Measurements from ENCODE around the gene COL27A1. TPM values are rescaled to one million over a fixed set of nuclear protein-coding genes. Genes with fewer than 3 reads are reported as not detected.

COL27A1 gene
- total RNA-seq, 1 donor from 2014 or later = 8.5 TPM

DNA sequence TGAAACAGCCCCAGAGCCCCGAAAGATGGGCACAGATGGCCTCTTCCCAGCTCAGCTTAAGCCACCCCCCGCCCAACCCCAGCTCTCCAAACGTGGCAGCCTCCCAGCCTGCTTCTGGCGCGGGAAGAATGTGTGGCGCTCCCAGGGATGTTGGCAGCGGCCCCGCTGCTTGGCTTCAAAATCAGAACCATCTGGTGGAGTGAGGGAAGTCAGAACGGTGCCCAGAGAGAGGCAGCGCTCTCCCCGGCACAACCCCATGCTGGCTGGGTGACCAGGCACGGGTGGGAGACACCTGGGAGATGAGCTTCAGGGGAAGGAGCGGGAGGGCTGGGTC is 94.9 kb downstream of the COL27A1 start:
- no peak for DNase-seq (ENCODE audit: low read depth)
- no peak overlapping the region for H3K4me3 ChIP-seq (ENCODE audit: low read depth, low read length)
- TF ChIP-seq, protein P1, sequence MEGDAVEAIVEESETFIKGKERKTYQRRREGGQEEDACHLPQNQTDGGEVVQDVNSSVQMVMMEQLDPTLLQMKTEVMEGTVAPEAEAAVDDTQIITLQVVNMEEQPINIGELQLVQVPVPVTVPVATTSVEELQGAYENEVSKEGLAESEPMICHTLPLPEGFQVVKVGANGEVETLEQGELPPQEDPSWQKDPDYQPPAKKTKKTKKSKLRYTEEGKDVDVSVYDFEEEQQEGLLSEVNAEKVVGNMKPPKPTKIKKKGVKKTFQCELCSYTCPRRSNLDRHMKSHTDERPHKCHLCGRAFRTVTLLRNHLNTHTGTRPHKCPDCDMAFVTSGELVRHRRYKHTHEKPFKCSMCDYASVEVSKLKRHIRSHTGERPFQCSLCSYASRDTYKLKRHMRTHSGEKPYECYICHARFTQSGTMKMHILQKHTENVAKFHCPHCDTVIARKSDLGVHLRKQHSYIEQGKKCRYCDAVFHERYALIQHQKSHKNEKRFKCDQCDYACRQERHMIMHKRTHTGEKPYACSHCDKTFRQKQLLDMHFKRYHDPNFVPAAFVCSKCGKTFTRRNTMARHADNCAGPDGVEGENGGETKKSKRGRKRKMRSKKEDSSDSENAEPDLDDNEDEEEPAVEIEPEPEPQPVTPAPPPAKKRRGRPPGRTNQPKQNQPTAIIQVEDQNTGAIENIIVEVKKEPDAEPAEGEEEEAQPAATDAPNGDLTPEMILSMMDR (conservative IDR thresholded peaks at IDR 0.05; ENCODE audit: low read depth, low read length) = no peak

DNA sequence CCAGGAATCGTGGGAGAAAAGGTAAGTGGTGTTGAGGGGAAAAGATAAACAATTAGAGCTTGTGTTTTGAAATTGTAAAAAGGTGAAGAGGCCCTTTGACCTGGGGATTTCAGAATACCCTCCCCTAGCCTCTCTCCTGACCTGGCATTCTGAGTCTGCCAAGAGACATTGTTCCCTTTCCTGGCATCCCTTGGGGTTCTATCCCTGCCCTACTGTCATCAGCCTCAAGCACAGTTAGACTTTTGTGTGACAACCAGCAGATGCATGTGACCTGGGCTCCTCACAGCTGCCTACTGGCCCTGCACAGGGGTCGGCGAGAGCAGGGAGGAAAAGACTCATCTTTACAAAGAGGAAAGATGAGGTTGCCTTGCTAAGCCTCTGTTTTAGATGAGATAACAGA is 95.3 kb downstream of the COL27A1 start:
- DNase-seq (ENCODE audit: low read depth) = no peak
- TF ChIP-seq, protein P1 (conservative IDR thresholded peaks at IDR 0.05; ENCODE audit: low read depth, low read length) = no peak
- no peak overlapping the region for H3K4me3 ChIP-seq (ENCODE audit: low read depth, low read length)

DNA sequence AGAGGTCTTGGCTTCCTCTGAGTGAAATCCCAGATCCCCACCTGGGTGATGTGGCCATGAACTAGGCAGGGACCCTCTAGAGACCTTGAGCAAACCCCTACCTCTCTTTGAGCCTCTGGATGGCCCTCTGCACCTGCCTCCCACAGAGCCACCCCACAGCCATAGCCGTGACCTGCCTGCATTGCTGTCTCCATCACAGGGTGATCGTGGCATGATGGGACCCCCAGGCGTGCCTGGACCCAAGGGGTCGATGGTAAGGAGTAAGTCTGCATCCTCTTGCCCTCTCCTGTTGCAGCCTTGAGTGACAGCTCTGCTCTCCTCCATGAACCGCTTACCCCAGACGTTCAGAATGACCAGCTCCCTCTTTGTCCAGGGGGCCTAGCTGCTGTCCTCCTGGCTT is 97.1 kb downstream of the COL27A1 start:
- no peak overlapping the region for H3K4me3 ChIP-seq (ENCODE audit: low read depth, low read length)
- TF ChIP-seq, protein P1 (conservative IDR thresholded peaks at IDR 0.05; ENCODE audit: low read depth, low read length) = no peak
- DNase-seq (ENCODE audit: low read depth) = no peak

DNA sequence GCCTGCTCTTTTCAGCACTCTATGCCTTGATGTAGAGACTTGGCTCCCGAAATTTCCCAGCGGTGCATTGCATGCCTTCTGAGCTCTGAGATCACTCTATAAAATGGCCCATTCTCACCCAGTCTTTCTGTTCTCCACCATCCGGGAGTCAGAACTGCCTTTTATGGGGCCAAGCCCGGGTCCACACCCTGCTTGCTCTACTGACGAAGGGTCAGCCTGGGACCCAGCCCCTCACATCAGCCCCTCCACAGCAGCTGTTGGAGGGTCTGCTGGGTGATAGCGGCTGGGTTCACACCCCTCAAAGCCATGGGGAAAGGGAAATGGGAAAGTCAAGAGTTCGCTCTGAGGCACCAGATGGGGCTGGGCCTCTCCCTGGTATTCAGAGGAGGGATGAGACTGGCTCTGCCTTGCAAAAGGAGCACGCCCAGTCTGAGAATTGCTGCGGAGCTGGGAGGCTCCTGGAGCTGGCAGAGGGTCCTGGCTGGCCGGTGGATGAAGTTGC is 101.5 kb downstream of the COL27A1 start:
- TF ChIP-seq, protein P1 (conservative IDR thresholded peaks at IDR 0.05; ENCODE audit: low read depth, low read length) = no peak
- DNase-seq (ENCODE audit: low read depth) = no peak
- H3K4me3 ChIP-seq (ENCODE audit: low read depth, low read length) = no peak overlapping the region

DNA sequence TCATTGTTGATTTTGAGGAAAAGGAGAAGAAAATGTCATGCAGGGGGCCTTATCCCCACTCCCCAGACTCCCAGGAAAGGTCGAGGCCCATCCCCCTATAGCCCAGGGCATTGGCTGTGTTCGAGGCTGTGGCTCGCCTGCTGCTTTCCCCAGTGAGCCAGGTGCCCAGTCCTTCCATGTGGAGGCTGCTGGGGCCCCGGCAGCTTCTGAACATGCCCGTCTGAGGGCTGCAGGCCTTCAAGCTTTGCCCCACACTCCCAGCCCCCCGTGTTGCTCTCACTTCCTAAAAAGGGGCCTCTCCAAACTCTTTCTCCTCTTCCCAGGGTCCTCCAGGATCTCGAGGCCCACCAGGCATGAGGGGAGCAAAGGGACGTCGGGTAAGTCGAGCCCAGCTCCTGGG is 102.9 kb downstream of the COL27A1 start:
- no peak for DNase-seq (ENCODE audit: low read depth)
- H3K4me3 ChIP-seq (ENCODE audit: low read depth, low read length) = no peak overlapping the region
- TF ChIP-seq, protein P1 (conservative IDR thresholded peaks at IDR 0.05; ENCODE audit: low read depth, low read length) = no peak

DNA sequence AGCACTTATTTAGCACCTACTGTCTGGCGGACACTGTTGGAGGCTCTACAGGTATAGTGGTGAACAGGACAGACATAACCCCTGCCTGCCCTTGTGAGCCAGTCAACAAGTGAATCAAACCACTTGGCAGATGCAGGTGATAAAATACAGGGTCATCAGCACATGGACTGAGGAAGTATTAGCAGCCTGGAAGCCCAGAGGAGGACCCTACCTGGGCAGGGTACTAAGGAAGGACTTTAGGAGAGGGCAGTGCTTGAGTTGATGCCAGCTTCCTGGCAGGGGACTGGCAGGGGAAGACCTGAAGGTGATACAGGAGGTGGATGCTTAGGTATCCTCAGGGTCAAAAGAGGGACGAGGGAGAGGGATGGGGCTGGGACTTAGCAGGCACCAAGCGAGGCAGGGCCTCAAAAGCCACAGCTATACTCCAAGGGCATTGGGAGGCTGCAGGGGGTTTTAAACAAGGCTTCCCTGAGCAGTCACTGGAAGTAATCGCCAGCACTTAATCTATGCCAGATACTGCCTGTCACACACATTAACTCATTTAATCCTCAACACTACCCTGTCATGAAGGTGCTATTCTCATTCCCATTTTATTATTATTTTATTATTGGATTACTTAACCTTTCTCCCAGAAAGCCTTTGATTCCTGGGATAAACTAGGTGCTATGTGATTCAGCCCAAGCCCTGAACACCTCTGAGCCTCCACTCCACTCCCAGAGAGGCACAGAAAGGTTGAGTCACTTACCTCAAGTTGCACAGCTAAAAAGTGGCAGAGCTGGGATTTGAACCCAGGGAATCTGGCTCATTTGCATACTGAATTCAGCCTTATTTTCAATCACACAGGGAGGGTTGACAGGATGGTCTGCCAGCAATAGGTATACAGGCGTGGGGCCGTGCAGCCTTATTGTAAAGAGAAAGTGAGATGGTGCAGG is 103.8 kb downstream of the COL27A1 start:
- TF ChIP-seq, protein P1 (conservative IDR thresholded peaks at IDR 0.05; ENCODE audit: low read depth, low read length) = no peak
- H3K4me3 ChIP-seq (ENCODE audit: low read depth, low read length) = no peak overlapping the region

More for the DNA sequence above, 103.8 kb downstream of the COL27A1 start:
- DNase-seq (ENCODE audit: low read depth) = no peak

All from epithelial cell of proximal tubule (primary cell).